Measurements from ENCODE around the gene MCOLN2. TPM values are rescaled to one million over a fixed set of nuclear protein-coding genes. Genes with fewer than 3 reads are reported as not detected.

MCOLN2 gene
- total and polyA plus RNA-seq, 2 of the 8 experiments (the other 6 are each of a cell fraction or from before 2014, with no cell fraction given): 1.7 to 6.1 TPM

DNA sequence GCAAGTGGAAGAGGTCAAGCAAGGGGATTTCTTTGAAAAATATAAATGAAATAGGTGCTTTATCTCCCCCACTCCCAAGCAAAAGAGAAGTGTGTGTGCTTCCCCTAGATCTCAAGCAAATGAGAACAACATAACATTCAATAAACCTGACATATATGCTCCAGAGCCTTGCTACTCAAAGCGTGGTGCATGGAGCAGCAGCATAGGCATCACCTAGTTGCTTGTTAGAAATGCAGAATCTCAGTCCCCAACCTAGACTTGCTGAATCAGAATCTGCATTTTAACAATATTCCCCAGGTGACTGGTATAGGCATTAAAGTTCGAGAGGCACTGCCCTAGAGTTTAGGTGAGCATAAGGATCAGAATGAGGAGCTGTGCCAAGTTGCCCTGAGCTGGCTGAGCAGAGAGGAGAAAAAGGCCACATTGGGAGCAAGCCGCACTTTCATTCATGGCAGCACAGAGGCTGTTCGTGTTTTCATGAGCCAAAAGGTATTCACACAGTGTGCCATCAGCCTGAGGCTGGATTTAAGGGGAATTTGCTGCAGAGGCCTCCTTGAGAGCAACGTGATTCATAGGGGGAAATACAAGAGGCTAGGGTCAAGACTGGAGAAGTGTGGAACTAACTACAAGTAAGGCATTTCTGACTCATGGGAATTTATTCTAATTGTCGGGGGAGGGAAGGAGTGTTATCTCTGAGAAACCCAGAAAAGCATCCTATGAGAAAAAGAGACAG lies 89.7 kb downstream of the MCOLN2 start:
- Histone ChIP-seq H2BK12ac (ENCODE audit: low read depth, low read length) (no peak overlapping the region), H3K27me3 (replicated peaks in 1 of 4; ENCODE audit: control insufficient read depth in 3 of 4, extremely low read depth in 1 of 4, insufficient read depth in 3 of 4, low read length in 3 of 4) (no peaks in the 10 kb centered on the region), H3K23ac (ENCODE audit: insufficient read length) (no peak overlapping the region), H2BK15ac (ENCODE audit: low read length) (no peak overlapping the region; the same call in 1 of the 2 replicates), H3K9me3 (ENCODE audit: insufficient read depth in 2 of 2, low read depth in 1 of 2, low read length in 1 of 2) (0 out of 4 replicates have a peak, but pooled peaks cover 0 to 4% of the 10 kb centered on the region in 2 experiments), H2AK5ac (ENCODE audit: low read depth, low read length) (no peak overlapping the region), H4K20me1 (replicated peaks in 1 of 2; ENCODE audit: control insufficient read depth in 1 of 2, insufficient read depth in 2 of 2, low read length in 2 of 2) (no peaks in the 10 kb centered on the region), H2BK20ac (ENCODE audit: low read length) (no peak overlapping the region; the same call in 1 of the 2 replicates), H3K14ac (ENCODE audit: insufficient read length) (no peak overlapping the region), H3K4ac (replicated peaks; ENCODE audit: insufficient read length, low read depth, low read length) (no peak overlapping the region), H4K8ac (ENCODE audit: extremely low read depth, insufficient read depth, low read length) (no peak overlapping the region), H3K27ac (ENCODE audit: low read depth, low read length) (no peak overlapping the region), H3K9ac (replicated peaks in 1 of 4; ENCODE audit: extremely low read depth in 1 of 4, low read depth in 3 of 4, low read length in 3 of 4) (peak overlapping the region in 1 of 4 experiments; percentile 8; a peak in 1 of 7 replicates), H3K36me3 (ENCODE audit: control insufficient read depth in 2 of 4, insufficient read depth in 4 of 4, low read length in 3 of 4) (no peaks in the 10 kb centered on the region), H3K18ac (ENCODE audit: extremely low read depth, low read length) (peak overlapping the region; percentile 54), H3K4me1 (replicated peaks in 1 of 4; ENCODE audit: control insufficient read depth in 3 of 4, insufficient read depth in 4 of 4, low read length in 3 of 4) (peaks cover 3 to 7% (median 4%) of the 10 kb centered on the region in 4 experiments; a peak in 5 of 7 replicates), H3K56ac (replicated peaks; ENCODE audit: insufficient read length, low read depth, low read length) (no peak overlapping the region), H2AFZ (ENCODE audit: low read length) (peak overlapping the region; percentile 98), H3K23me2 (ENCODE audit: low read depth, low read length) (no peaks in the 10 kb centered on the region; the same call in 1 of the 2 replicates), H3K79me1 (ENCODE audit: low read depth, low read length) (no peaks in the 10 kb centered on the region), H3K4me3 (ENCODE audit: extremely low read depth in 1 of 4, insufficient read depth in 2 of 4, low read depth in 3 of 4, low read length in 4 of 4) (no peak overlapping the region), H2BK5ac (ENCODE audit: low read depth, low read length) (no peak overlapping the region), H3K4me2 (ENCODE audit: insufficient read depth in 1 of 2, low read depth in 2 of 2, low read length in 2 of 2) (peak overlapping the region; percentile 31 to 50; a peak in 3 of 4 replicates), H4K5ac (ENCODE audit: insufficient read length, low read depth, low read length) (no peak overlapping the region), H2BK120ac (replicated peaks; ENCODE audit: low read depth, low read length) (no peak overlapping the region), H3K79me2 (ENCODE audit: control insufficient read depth in 1 of 2, insufficient read depth in 2 of 2, low read length in 2 of 2) (no peaks in the 10 kb centered on the region), H4K91ac (replicated peaks; ENCODE audit: insufficient read length, low read length) (no peak overlapping the region)
- DNase-seq (ENCODE audit: low read depth in 1 of 2, low spot score in 2 of 2) (peak in 1 of 2 experiments; percentile 54), FAIRE-seq (peak; percentile 50)
- POLR2A ChIA-PET (ENCODE audit: partially characterized antibody): interaction anchor here (0.6 kb wide), 1 partner anchor 13 kb away, joined by 3 read pairs; no protein-coding TSS in a partner anchor
- CTCF ChIA-PET (ENCODE audit: partially characterized antibody): no interaction called here
- 62% methylated on average over 6 of the region's 6 CpGs; no CpG with 5 or more reads in 1 of the 2 experiments for WGBS, 2 experiments (ENCODE audit: extremely low coverage in 1 of 2, insufficient coverage in 1 of 2, insufficient read length in 1 of 2, insufficient replicate concordance in 2 of 2, low coverage in 1 of 2, low lambda C conversion rate in 2 of 2, missing lambda C conversion rate in 1 of 2)
- peak; percentile 36 for TF ChIP-seq TAF7 (optimal IDR thresholded peaks at IDR 0.05; ENCODE audit: borderline replicate concordance, low read depth, low read length)
- TF ChIP-seq HDAC2 (IDR thresholded peaks at IDR 0.05; ENCODE audit: borderline replicate concordance in 1 of 2, low read depth in 2 of 2, low read length in 2 of 2): no peak
- peak; percentile 70; the same call in 1 of the 2 replicates for TF ChIP-seq RBBP5 (IDR thresholded peaks at IDR 0.05; ENCODE audit: borderline replicate concordance, low read depth, low read length)
- TF ChIP-seq EZH2 (IDR thresholded peaks at IDR 0.05; ENCODE audit: low read depth, low read length, severe bottlenecking): no peak
- TF ChIP-seq JUND (IDR thresholded peaks at IDR 0.05; ENCODE audit: low read length): no peak
- no peak for TF ChIP-seq SIX5 (IDR thresholded peaks at IDR 0.05; ENCODE audit: low read depth, low read length)
- 0 out of 2 replicates have a peak, but pooled peaks have one; percentile 29 for TF ChIP-seq TAF1 (IDR thresholded peaks at IDR 0.05; ENCODE audit: low read depth, low read length)
- no peak for TF ChIP-seq SIN3A (conservative IDR thresholded peaks at IDR 0.05 in 1 of 2, IDR thresholded peaks at IDR 0.05 in 1 of 2; ENCODE audit: low read depth in 1 of 2, low read length in 2 of 2)
- TF ChIP-seq CREB1 (IDR thresholded peaks at IDR 0.05): no peak
- peak; percentile 64 for TF ChIP-seq ASH2L (IDR thresholded peaks at IDR 0.05; ENCODE audit: low read length)

Measured in H1 (cell line).